Stimulated activated CD8-positive, alpha-beta memory T cell treated with anti-CD3 and anti-CD28 coated beads, Interleukin-15, amount 100 ng/mL, for 1 hour (primary cell): Measurements from ENCODE around the gene LMBR1L.

Source experiments
- DNase-seq: peaks from one replicate; pipeline ENCODE4 v3.0.0-alpha.2; 2020; ENCODE audit warnings: low read depth

LMBR1L gene

DNA sequence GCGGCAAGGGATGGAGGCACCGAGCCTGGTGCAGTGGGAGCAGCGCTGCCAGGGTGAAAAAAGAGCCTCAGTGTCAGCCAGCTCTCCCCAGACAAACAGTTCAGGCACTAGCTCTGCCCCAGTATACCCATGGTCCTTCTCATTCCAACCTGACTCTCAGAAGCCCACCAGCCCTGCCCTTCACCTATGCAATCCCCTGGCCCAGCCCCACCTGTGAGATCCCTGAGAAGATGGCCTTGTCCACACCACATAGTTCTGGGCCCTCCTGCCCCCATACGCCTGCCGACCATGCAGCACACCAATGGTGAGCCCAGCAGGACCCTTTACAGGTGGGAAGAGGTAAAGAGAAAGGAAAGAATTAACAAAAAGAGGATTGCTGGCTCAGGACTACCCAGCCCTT lies 56.6 kb downstream of the LMBR1L start:
- DNase-seq: no peak

DNA sequence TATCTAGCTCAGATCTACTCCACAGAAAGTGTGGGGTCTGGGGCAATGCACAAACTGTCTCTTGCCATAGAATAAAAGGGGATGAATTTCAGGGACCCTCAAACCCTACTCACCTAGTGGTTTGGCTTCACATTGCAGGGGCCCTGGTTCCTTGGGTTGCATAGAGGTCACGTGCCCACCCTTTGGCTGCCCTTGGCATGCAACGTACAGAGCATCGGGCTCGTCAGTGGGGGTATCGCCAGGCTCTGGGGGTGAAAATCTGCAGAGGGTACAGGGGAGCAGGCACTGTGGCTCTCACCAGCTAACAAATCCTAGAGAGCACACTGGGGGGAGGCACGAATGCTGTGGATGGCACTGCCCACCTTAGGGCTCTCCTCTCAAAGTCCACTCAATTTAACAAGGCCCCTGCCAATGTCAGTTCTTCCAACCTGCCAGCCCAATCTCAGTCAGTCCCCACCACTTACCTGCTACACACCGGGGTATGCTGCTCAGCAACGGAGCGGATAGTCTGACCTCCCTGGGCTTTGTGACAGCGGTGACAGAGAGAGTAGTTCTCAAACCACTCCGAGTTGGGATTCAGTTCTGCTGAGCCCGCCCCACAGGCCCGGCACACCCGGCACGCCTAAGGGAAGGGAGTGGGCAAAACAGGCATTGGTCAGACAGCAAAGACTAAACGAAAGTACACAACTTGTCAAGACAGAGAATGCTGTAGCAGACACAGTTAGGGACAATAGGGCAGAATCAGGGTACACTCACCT lies 58.0 kb downstream of the LMBR1L start:
- no peak for DNase-seq

DNA sequence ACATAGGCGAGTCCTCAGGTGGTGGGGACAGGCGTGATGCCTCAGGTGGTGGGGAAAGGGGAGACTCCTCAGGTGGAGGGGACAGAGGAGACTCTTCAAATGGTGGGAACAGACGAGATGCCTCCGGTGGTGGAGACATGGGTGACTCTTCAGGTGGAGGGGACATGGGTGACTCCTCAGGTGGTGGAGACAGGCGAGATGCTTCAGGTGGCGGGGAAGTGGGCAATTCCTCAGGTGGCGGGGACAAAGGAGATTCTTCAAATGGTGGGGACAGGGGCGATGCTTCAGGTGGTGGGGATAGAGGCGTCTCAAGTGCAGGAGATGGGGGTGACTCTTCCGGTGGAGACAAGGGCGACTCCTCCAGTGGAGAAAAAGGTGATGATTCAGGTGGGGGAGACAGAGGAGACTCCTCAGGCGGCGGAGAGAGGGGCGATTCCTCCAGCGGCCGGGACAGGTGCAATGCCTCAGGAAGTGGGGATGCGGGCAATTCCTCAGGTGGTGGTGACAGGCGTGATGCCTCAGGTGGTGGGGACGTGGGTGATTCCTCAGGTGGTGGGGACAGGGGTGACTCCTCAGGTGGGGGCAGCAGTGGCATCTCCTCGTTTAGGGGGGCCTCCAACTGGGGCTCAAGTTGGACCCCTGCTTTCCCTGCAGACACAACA lies 58.7 kb downstream of the LMBR1L start:
- DNase-seq: no peak

DNA sequence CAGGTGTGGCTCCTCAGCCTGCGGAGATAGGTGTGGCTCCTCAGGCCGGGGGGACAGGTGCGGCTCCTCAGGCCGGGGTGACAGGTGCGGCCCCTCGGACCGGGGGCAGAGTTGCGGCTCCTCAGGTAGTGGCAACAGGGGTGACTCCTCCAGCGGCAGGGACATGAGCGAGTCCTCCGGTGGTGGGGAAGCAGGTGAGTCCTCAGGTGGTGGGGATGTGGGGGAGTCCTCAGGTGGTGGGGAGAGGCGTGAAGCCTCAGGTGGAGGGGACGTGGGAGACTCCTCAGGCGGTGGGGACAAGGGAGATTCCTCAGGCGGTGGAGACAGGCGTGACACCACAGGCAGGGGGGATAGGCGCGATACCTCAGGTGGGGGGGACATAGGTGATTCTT lies 59.3 kb downstream of the LMBR1L start:
- DNase-seq: no peak

DNA sequence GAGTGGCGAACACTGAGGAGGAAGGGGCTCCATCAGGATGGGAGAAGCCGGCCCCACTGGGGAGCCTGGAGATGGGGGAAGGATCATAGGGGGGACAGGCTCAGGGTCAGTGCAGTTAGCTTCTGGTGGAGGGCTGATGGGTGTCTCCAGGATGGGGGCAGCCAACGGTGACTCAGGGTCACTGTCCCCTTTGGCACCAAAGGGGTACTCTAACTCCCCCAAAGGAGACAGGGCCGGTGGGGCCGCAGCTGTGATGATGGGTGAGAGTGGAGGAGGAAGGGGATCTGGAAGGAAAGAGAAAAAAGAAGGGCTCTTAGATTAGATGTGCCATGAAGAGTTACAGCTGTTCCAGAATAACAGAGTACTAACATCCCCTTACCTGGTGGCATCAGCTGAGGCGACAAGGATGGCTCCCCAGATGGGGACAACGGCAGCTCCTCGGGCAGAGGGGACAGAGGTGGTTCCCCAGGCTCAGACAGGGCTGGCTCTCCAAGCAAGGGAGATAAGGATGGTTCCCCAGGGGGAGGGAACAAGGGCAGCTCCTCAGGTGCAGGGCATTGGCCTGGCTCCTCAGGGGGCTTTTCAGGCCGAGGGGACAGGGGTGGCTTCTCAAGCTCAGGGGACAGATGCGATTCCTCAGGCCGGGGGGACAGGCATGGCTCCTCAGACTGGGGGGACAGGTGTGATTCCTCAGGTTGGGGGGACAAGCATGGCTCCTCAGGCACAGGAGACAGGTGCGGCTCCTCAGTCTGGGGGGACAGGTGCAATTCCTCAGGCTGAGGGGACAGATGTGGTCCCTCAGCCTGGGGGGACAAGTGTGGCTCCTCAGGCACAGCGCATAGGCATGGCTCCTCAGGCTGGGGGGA lies 59.9 kb downstream of the LMBR1L start:
- no peak for DNase-seq

DNA sequence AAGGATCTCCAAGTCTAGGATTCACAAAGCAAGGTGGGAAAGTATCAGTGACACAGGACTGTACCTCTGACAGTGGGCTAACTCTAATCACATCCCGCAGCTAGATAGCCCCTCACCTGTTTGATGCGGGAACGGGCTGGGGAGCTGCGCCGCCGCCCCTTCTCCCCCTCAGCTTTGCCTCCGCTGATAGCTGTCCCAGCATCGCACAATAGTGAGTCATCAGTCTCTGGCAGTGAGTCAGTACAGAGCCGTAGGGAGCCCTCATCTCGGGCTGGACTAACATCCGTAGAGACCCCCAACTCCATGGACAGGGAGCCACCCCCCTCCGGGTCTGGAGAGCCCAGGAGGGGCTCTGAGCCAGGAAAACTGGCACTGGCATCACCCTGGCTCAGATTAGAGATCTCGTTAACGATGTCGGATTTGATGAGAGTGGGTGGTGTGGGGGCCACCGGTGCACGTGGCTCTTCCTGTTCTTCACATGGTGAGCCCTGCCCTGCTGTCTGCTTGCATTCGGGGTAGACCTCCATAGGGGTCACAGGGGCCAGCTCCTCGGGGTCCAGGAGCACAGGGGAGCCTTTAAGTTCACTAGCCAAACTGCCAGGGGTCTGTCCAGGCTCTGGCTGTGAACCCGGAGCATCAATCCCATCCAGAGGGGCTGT lies 61.0 kb downstream of the LMBR1L start:
- no peak for DNase-seq

DNA sequence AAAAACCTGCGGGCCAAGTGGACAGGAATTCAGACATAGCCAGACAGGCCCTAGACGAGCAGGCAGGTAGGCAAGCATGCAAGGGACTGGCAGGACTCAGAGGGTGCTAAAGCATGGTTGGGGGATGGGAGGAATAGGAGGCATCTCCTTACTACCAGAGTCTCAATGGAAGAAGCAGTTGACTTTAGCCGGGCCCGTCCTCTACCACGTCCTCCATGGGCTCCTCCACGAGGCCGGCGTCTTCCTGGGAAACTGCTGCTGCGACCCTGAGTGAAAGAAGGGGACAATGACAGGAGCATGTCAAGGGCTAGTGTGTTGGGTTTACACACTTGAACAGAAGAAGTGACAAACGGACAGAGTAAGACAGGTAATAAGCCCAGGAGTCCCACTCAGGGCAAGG lies 61.7 kb downstream of the LMBR1L start:
- DNase-seq: no peak
